Mesothelial cell of epicardium (in vitro differentiated cells): ENCODE results near the gene CALN1. TPM values are rescaled to one million over a fixed set of nuclear protein-coding genes. Genes with fewer than 3 reads are reported as not detected.

Experiments used
- DNase-seq, 2 experiments: peaks; one replicate each; pipeline ENCODE4 v3.0.0; 2021; ENCODE audit warnings: low spot score in 2 of 2; ENCODE audit not compliant: unreplicated experiment in 2 of 2
- H3K27ac Mint-ChIP-seq: 2 replicates; pipeline ENCODE4 v1.8.0; 2021; ENCODE audit warnings: mixed read lengths
- H3K27me3 Mint-ChIP-seq: 2 replicates; pipeline ENCODE4 v1.8.0; 2021; ENCODE audit warnings: low read depth, mixed read lengths
- H3K36me3 Mint-ChIP-seq: 2 replicates; pipeline ENCODE4 v1.8.0; 2021; ENCODE audit warnings: mixed read lengths
- H3K4me1 Mint-ChIP-seq: 2 replicates; pipeline ENCODE4 v1.8.0; 2021; ENCODE audit warnings: mixed read lengths
- H3K4me3 Mint-ChIP-seq: 2 replicates; pipeline ENCODE4 v1.8.0; 2021; ENCODE audit warnings: mild to moderate bottlenecking, moderate library complexity, mixed read lengths
- H3K9me3 Mint-ChIP-seq: 2 replicates; pipeline ENCODE4 v1.8.0; 2021; ENCODE audit warnings: mixed read lengths
- CTCF ChIP-seq: fragments of 200-600 bp; sonication (generic); IDR thresholded peaks from one replicate; pipeline ENCODE4 v1.5.0; 2021; ENCODE audit warnings: antibody characterized with exemption; ENCODE audit not compliant: unreplicated experiment
- total RNA-seq: library from RNA; stranded (reverse); gene quantifications from 3 replicates; pipeline ENCODE4 v1.2.1, GENCODE V29; 2021

CALN1 gene
- total RNA-seq, 1 donor from 2014 or later = 1.1 TPM

GRCh38 chr7:72234086-72234485, 178.1 kb downstream of the CALN1 start:
- no peak for DNase-seq
- no peak overlapping the region for H3K27ac Mint-ChIP-seq
- no peaks in the 10 kb centered on the region for H3K36me3 Mint-ChIP-seq
- H3K4me1 Mint-ChIP-seq = peaks cover 2% of the 10 kb centered on the region
- H3K4me3 Mint-ChIP-seq = no peak overlapping the region
- no peak for TF ChIP-seq CTCF
- no peaks in the 10 kb centered on the region for H3K9me3 Mint-ChIP-seq
- H3K27me3 Mint-ChIP-seq = peaks cover 23% of the 10 kb centered on the region

- Mint-ChIP-seq H3K27me3 (no peaks in the 10 kb centered on the region), H3K9me3 (no peaks in the 10 kb centered on the region), H3K27ac (no peak overlapping the region), H3K4me1 (peaks cover 2% of the 10 kb centered on the region), H3K4me3 (no peak overlapping the region), H3K36me3 (no peaks in the 10 kb centered on the region)
- no peak for DNase-seq
- no peak for TF ChIP-seq CTCF
Observed at GRCh38 chr7:72230281-72230680, 181.9 kb downstream of the CALN1 start.

GRCh38 chr7:72223351-72223750, 188.8 kb downstream of the CALN1 start:
- H3K36me3 Mint-ChIP-seq = no peaks in the 10 kb centered on the region
- H3K4me3 Mint-ChIP-seq = no peak overlapping the region
- DNase-seq = no peak
- no peak overlapping the region for H3K27ac Mint-ChIP-seq
- peaks cover 8% of the 10 kb centered on the region for H3K9me3 Mint-ChIP-seq
- no peaks in the 10 kb centered on the region for H3K4me1 Mint-ChIP-seq
- H3K27me3 Mint-ChIP-seq = peaks cover 3% of the 10 kb centered on the region
- TF ChIP-seq CTCF = no peak

DNA sequence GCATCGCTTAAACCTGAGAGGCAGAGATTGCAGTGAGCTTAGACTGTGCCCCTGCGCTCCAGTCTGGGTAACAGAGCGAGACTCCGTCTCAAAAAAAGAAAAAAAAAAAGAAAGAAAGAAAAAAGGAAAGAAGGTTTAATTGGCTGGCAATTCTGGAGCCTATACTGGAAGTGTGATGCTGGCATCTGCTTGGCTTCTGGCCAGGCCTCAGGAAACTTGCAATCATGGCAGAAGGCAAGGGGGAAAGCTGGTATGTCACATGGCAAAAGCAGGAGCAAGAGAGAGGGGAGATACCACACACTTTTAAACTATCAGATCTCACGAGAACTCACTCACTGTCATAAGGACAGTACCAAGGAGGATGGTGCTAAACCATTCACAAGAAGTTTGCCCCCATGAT, 190.0 kb downstream of the CALN1 start:
- Mint-ChIP-seq H3K27me3 (peaks cover 3% of the 10 kb centered on the region), H3K27ac (no peak overlapping the region), H3K9me3 (peaks cover 8% of the 10 kb centered on the region), H3K4me3 (no peak overlapping the region), H3K4me1 (no peaks in the 10 kb centered on the region), H3K36me3 (no peaks in the 10 kb centered on the region)
- no peak for DNase-seq
- no peak for TF ChIP-seq CTCF

DNA sequence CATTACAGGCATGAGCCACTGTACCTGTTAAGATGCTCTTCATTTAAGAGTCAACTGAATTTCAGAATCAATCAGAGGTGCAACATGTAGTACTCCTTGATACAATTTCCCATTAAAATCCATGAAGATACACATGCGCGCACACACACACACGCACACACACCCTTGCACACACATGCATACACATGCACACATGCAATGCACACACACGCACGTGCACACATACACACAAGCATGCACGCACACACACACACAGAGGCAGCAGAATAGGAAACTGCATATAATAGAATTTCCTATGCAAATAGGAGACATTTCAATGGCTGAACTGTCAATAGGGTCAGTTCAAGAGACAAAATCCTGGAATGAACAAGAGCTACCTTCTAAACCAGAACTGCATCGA, 192.6 kb downstream of the CALN1 start:
- no peak for TF ChIP-seq CTCF

GRCh38 chr7:72217151-72217550, 195.0 kb downstream of the CALN1 start:
- Mint-ChIP-seq H3K4me3 (no peak overlapping the region), H3K4me1 (no peaks in the 10 kb centered on the region), H3K9me3 (peaks cover 2% of the 10 kb centered on the region), H3K27me3 (peaks cover 7% of the 10 kb centered on the region), H3K36me3 (no peaks in the 10 kb centered on the region), H3K27ac (no peak overlapping the region)
- no peak for TF ChIP-seq CTCF
- DNase-seq = peak in 1 of 2 experiments; percentile 24

More for the DNA sequence above, 192.6 kb downstream of the CALN1 start:
- Mint-ChIP-seq H3K4me1 (no peaks in the 10 kb centered on the region), H3K9me3 (peaks cover 8% of the 10 kb centered on the region), H3K27me3 (peaks cover 6% of the 10 kb centered on the region), H3K4me3 (no peak overlapping the region), H3K27ac (no peak overlapping the region), H3K36me3 (no peaks in the 10 kb centered on the region)
- DNase-seq = no peak
